ENCODE data around the gene ANO7. TPM values are rescaled to one million over a fixed set of nuclear protein-coding genes. Genes with fewer than 3 reads are reported as not detected.

The ANO7 gene
- total and polyA plus RNA-seq, 2 of the 13 experiments (the other 11 are each of a cell fraction or from before 2014, with no cell fraction given), result 4.1 to 4.9 TPM

- Histone ChIP-seq H3K4me3 (replicated peaks in 1 of 3; ENCODE audit: insufficient read depth in 1 of 3, low read depth in 2 of 3, low read length in 3 of 3) (no peak overlapping the region), H2AFZ (ENCODE audit: low read length) (no peak overlapping the region), H3K4me2 (ENCODE audit: low read depth, low read length) (no peak overlapping the region), H4K20me1 (ENCODE audit: insufficient read depth, low read length) (no peaks in the 10 kb centered on the region), H3K4me1 (ENCODE audit: insufficient read depth, low read length) (peaks cover 11% of the 10 kb centered on the region), H3K79me2 (ENCODE audit: insufficient read depth, low read length) (no peaks in the 10 kb centered on the region), H3K27me3 (ENCODE audit: control insufficient read depth in 1 of 2, insufficient read depth in 2 of 2, low read length in 2 of 2) (peaks cover 24 to 47% of the 10 kb centered on the region in 2 experiments), H3K36me3 (replicated peaks in 1 of 2; ENCODE audit: control insufficient read depth in 1 of 2, insufficient read depth in 2 of 2, low read length in 2 of 2) (no peaks in the 10 kb centered on the region), H3K27ac (ENCODE audit: extremely low read length, insufficient read depth, low read length) (no peak overlapping the region), H3K9me3 (ENCODE audit: low read length) (no peaks in the 10 kb centered on the region), H3K9ac (ENCODE audit: insufficient read depth, low read depth, low read length) (no peak overlapping the region)
- peak; percentile 6; the same call in 2 of the 3 replicates for ATAC-seq
- DNase-seq (ENCODE audit: low spot score), result no peak
- BruUV-seq (replicated peaks), result no TSS peak
- WGBS (ENCODE audit: low lambda C conversion rate), result 13% methylated on average over 6 of the region's 6 CpGs
- FAIRE-seq, result no peak
- TF ChIP-seq ZNF687 (CRISPR knock-in tag; IDR thresholded peaks at IDR 0.05) (peak; percentile 31), NAIF1 (CRISPR knock-in tag; IDR thresholded peaks at IDR 0.05; ENCODE audit: borderline replicate concordance) (no peak)
- intact Hi-C loops (cut with micrococcal nuclease; ENCODE audit: unreplicated experiment) (no loop called here), in situ Hi-C loops (cut with HindIII; ENCODE audit: extremely low pct_ligation_motif_present, low pct_unique_long_range_greater_than_20kb) (loop anchor here (25.0 kb wide), 1 partner anchor 646 kb away; the partner anchor contains the start of genes ANKMY1, DUSP28 and RNPEPL1)
- ChIA-PET POLR2A (no interaction called here), CTCF (ENCODE audit: low intra/inter-chr PET ratio, low total read pairs) (no interaction called here)
These were observed 19.6 kb downstream of the ANO7 start for GRCh38 chr2:241208058-241208457.

DNA sequence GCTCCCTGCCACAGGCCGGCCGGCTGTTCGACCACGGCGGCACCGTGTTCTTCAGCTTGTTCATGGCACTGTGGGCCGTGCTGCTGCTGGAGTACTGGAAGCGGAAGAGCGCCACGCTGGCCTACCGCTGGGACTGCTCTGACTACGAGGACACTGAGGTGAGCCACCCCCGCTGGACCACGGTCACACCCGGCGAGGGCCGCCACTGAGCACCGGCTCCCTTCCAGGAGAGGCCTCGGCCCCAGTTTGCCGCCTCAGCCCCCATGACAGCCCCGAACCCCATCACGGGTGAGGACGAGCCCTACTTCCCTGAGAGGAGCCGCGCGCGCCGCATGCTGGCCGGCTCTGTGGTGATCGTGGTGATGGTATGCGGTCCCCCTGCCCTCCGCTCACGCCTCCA is 20.8 kb downstream of the ANO7 start:
- POLR2A ChIA-PET, result no interaction called here
- Histone ChIP-seq H3K4me3 (replicated peaks in 1 of 3; ENCODE audit: insufficient read depth in 1 of 3, low read depth in 2 of 3, low read length in 3 of 3) (no peak overlapping the region), H3K4me2 (ENCODE audit: low read depth, low read length) (no peak overlapping the region), H3K4me1 (ENCODE audit: insufficient read depth, low read length) (peaks cover 19% of the 10 kb centered on the region), H3K79me2 (ENCODE audit: insufficient read depth, low read length) (no peaks in the 10 kb centered on the region), H3K27me3 (ENCODE audit: control insufficient read depth in 1 of 2, insufficient read depth in 2 of 2, low read length in 2 of 2) (peaks cover 29 to 58% of the 10 kb centered on the region in 2 experiments), H3K9me3 (ENCODE audit: low read length) (no peaks in the 10 kb centered on the region), H3K36me3 (replicated peaks in 1 of 2; ENCODE audit: control insufficient read depth in 1 of 2, insufficient read depth in 2 of 2, low read length in 2 of 2) (no peaks in the 10 kb centered on the region), H3K27ac (ENCODE audit: extremely low read length, insufficient read depth, low read length) (no peak overlapping the region), H2AFZ (ENCODE audit: low read length) (no peak overlapping the region), H3K9ac (ENCODE audit: insufficient read depth, low read depth, low read length) (no peak overlapping the region), H4K20me1 (ENCODE audit: insufficient read depth, low read length) (no peaks in the 10 kb centered on the region)
- WGBS (ENCODE audit: low lambda C conversion rate), result 62% methylated on average over 9 of the region's 33 CpGs
- FAIRE-seq (no peak), DNase-seq (ENCODE audit: low spot score) (no peak), ATAC-seq (peak; percentile 15)
- in situ Hi-C loops (cut with HindIII; ENCODE audit: extremely low pct_ligation_motif_present, low pct_unique_long_range_greater_than_20kb) (loop anchor here (25.0 kb wide), 1 partner anchor 647 kb away; the partner anchor contains the start of genes ANKMY1, DUSP28 and RNPEPL1), intact Hi-C loops (cut with micrococcal nuclease; ENCODE audit: unreplicated experiment) (no loop called here)
- BruUV-seq (replicated peaks), result no TSS peak
- CTCF ChIA-PET (ENCODE audit: low intra/inter-chr PET ratio, low total read pairs), result no interaction called here
- TF ChIP-seq NCOA1 (CRISPR knock-in tag; IDR thresholded peaks at IDR 0.05), result no peak
- TF ChIP-seq STAG1 (CRISPR knock-in tag; IDR thresholded peaks at IDR 0.05), result peak; percentile 28; the same call in 1 of the 2 replicates
- TF ChIP-seq SIX1 (CRISPR knock-in tag; IDR thresholded peaks at IDR 0.05; ENCODE audit: borderline replicate concordance), result no peak
- no peak for TF ChIP-seq STAT5B (CRISPR knock-in tag; IDR thresholded peaks at IDR 0.05)
- no peak for TF ChIP-seq GLI4 (CRISPR knock-in tag; IDR thresholded peaks at IDR 0.05; ENCODE audit: borderline replicate concordance)
- TF ChIP-seq MTF2 (CRISPR knock-in tag; IDR thresholded peaks at IDR 0.05; ENCODE audit: borderline replicate concordance), result no peak
- no peak for TF ChIP-seq ZC3H13 (CRISPR knock-in tag; IDR thresholded peaks at IDR 0.05)
- no peak for TF ChIP-seq IKZF5 (CRISPR knock-in tag; IDR thresholded peaks at IDR 0.05)
- no peak for TF ChIP-seq ZNF644 (CRISPR knock-in tag; IDR thresholded peaks at IDR 0.05; ENCODE audit: low read depth)
- TF ChIP-seq EEA1 (CRISPR knock-in tag; IDR thresholded peaks at IDR 0.05; ENCODE audit: borderline replicate concordance), result no peak
- TF ChIP-seq, protein P1, sequence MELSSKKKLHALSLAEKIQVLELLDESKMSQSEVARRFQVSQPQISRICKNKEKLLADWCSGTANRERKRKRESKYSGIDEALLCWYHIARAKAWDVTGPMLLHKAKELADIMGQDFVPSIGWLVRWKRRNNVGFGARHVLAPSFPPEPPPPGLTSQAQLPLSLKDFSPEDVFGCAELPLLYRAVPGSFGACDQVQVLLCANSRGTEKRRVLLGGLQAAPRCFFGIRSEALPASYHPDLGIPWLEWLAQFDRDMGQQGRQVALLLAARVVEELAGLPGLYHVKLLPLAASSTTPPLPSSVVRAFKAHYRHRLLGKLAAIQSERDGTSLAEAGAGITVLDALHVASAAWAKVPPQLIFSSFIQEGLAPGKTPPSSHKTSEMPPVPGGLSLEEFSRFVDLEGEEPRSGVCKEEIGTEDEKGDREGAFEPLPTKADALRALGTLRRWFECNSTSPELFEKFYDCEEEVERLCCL (CRISPR knock-in tag; IDR thresholded peaks at IDR 0.05; ENCODE audit: borderline replicate concordance), result no peak
